Measurements from ENCODE around the gene TADA3.

The TADA3 gene

DNA sequence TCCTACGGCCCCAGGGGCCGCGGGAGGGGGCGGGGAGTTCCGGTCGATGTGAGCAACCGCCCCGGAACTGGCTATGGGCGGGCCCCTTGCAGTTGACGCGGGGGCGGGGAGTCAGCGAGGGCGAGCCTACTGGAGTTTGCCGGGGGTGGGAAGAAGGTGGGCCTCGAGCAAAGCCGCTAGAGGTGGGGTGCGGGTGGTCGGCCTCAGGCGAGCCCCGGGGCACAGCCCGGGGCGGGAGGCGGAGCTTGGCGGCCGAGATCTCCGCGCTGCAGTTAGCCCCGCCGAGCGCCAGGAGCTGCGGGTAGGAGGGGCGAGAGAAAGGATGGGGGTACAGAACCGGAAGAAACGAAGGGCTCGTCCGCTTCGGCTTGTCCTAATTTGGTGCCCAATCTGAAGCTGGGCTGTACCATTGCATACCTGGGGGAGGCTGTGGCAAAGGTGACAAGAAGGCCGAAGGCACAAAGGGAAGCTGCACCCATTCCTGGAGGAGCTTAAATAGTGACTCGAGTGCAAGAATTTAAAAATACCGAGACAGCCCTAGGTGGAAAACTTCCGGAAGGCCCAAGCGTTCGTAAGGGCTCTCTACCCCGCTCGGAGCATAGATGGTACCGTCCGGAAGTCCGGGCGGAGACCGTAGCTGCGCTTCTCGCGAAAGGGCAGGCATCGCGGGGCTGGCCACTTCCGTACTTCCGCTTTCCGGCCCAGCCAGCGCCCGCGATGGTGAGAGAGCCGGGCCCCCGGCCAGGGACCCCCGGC, at the start of gene TADA3, which contains the start of gene ARPC4:
TADA3 (minus strand) TSS at position 69 of the 756 bp plus-strand sequence. CDS start 1,007 bp downstream, outside the sequence.
ARPC4 (plus strand) TSS at position 678 of the 756 bp plus-strand sequence; CDS start at position 718, 40 bp downstream.
- DNase-seq: peak; percentile 79

- no peak for DNase-seq
These were observed 48.7 kb upstream of the TADA3 start for GRCh38 chr3:9841015-9841414.

- no peak for DNase-seq
These were observed 46.6 kb upstream of the TADA3 start for GRCh38 chr3:9838856-9839255.

GRCh38 chr3:9837701-9838582, 45.7 kb upstream of the TADA3 start:
- no peak for DNase-seq

- no peak for DNase-seq
These were observed 42.5 kb upstream of the TADA3 start for GRCh38 chr3:9834520-9835380.

DNA sequence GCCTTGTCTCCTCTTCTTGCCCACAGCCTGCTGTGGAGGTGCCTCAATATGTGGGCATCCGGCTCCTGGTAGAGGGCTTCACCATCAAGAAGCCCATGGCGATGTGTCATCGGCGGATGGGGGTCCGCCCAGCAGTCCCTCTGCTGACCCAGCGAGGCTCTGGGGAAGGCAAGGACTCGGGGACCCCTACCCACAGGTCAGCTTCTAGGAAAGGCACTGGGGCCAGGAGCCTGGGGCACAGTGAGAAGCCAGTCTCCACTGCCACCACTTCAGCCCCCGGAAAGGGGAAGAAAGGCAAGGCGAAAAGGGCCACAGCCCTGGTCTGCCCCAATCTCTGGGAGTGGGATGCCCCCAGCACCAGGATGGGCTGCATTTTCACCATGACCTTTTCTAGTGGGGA, 40.8 kb upstream of the TADA3 start:
- DNase-seq: no peak

DNA sequence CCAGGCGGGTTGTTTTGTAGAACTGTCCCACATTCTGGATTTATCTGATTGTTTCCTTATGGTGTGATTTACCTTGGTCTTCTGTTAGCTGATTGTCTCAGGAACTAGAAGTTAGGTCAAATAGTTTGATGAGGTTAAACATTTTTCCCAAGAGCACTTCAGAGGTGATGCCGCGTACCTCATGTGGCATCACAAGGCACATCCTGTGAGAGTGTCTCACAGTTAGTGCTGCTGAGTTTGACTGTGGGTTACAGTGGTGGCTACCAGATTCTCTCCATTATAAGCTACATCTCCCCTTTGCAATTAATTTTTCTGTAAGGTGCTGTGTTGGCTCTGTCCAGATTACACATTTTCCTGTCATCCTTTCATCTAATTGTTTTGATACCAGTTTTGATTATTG, 39.0 kb upstream of the TADA3 start:
- DNase-seq: no peak

DNA sequence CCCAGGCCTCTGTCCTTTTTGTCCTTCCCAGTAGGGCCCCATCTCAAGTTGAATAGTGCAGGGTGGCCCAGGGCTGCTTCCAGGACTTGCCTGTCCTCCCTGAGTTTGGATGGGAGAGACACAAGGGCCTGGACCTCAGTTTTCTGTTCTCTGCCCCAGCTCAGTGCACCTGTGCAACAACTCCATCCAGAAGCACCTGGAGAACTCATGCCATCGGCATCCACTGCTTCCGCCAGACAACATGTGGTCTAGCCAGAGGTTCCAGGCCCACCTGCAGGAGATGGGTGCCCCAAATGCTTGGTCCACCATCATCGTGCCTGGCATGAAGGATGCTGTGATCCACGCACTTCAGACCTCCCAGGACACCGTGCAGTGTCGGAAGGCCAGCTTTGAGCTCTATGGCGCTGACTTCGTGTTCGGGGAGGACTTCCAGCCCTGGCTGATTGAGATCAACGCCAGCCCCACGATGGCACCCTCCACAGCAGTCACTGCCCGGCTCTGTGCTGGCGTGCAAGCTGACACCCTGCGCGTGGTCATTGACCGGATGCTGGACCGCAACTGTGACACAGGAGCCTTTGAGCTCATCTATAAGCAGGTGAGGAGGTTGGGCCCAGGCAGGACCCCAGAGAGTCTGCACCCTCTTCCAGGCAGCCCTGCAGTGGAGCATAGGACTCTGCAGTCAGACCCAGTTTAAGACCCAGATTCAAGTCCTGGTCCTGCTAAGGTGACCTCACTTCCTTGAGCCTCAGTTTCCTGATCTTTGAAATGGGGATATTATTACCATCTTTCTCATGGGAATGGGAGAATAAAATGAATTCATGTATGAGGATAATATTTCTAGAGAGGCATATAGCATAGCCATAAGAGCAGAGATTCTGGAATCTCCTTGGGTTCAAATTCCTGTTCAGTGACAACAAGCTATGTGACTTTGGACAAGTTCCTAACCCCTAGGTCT, 36.8 kb upstream of the TADA3 start:
- DNase-seq: no peak

- no peak for DNase-seq
These were observed 34.7 kb upstream of the TADA3 start for GRCh38 chr3:9826815-9827573.

GRCh38 chr3:9825451-9826040, 33.3 kb upstream of the TADA3 start:
- DNase-seq: no peak

DNA sequence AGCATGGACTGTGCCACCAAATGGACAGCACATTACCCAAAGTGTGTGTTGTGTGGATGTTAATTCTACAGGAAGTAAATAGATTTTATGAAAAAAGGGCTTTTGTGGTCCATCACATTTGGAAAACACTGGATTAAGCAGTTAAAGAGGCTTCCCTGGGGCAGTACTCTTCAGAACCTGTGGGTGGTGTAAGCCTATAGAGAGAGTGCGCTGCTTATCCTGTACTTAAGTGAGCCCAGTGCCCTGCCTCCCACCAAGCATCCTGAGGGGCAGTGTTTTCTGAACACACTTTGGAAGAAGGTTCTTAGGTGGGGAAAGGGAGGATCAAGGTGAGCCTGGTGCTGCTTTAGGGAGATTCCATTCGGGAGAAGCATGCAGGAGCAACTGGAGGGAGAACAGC, 28.7 kb upstream of the TADA3 start:
- no peak for DNase-seq

- no peak for DNase-seq
These were observed 28.3 kb upstream of the TADA3 start for GRCh38 chr3:9820543-9820942.

GRCh38 chr3:9818666-9819335, 26.5 kb upstream of the TADA3 start:
- no peak for DNase-seq

DNA sequence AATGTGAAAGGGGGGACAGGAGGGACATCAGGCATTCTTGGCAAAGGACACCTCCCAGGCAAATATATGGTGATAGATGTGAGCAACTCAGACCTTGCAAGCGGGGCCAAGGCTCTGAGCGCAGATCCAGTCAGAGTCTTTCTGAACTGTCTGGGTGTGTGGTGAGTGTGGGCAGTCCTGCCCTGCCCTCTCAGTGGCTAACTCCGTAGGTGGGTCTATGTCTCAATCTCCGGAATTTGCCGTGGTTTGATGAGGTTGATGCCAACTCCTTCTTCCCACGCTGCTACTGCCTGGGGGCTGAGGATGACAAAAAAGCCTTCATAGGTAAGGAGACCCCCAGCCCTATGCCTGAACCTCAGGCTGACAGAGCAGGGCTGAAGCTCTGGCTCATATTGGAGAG, 25.2 kb upstream of the TADA3 start:
- no peak for DNase-seq

GRCh38 chr3:9815986-9816385, 23.7 kb upstream of the TADA3 start:
- no peak for DNase-seq

- no peak for DNase-seq
These were observed 20.7 kb upstream of the TADA3 start for GRCh38 chr3:9812870-9813483.

GRCh38 chr3:9810846-9811245, 18.6 kb upstream of the TADA3 start:
- DNase-seq: no peak

GRCh38 chr3:9810433-9810770, 18.1 kb upstream of the TADA3 start:
- no peak for DNase-seq

GRCh38 chr3:9809615-9810432, 17.6 kb upstream of the TADA3 start, which contains the start of gene TTLL3:
Gene TTLL3, plus strand, starts transcription at chr3:9810262. Its CDS starts 400 bp downstream, at chr3:9810662.
- DNase-seq: peak; percentile 2

Data from NCI-H1436 (cell line).